HG03139 (cell line): ENCODE measurements around the gene URB2.
"Not testable (repeated sequence)": the region's sequence is repeated elsewhere in the genome, so short reads cannot be mapped to it uniquely, and the experiment has no call there.

Source experiments
- ATAC-seq: cut with Tn5 transposase; IDR thresholded peaks from one replicate; pipeline ENCODE4 v1.9.1; 2021; ENCODE audit not compliant: unreplicated experiment

The URB2 gene

DNA sequence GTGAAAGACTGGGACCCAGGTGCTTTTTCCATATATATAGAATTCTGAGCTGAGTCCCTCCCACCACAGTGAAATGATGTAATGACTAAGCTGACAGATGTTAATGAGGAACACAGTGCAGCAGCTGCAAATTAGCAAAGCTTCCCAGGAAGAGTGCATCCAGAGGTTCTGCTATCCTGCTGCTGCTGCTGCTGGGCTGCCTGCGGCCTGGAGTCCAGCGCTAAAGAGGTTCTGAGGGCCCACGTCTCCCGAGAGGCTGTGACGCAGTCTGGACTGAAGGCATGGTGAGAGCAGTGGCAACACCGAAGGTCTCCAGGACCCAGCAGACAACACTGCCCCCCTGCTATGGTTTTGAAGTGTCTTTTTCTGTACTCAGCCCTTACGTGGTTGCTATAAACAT, 63.9 kb downstream of the URB2 start:
- ATAC-seq = no peak

DNA sequence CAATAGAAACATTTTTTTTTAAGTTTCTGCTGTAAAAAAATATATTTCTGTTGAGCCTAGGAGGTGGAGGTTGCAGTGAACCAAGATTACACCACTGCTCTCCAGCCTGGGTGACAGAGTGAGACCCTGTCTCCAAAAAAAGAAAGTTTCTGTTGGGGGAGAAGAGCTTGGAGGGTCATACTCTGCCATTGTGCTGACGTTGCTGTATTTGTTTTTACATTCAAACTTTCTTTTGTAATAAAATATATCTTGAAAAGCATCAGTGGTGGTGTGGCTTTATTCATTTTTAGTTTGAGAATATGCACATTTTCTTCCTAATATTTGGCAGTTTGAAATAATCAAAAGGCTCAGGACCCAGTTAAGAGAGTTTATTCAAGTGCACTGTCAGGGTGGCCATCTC, 64.6 kb downstream of the URB2 start:
- no peak for ATAC-seq

GRCh38 chr1:229691362-229691761, 65.3 kb downstream of the URB2 start:
- no peak for ATAC-seq

DNA sequence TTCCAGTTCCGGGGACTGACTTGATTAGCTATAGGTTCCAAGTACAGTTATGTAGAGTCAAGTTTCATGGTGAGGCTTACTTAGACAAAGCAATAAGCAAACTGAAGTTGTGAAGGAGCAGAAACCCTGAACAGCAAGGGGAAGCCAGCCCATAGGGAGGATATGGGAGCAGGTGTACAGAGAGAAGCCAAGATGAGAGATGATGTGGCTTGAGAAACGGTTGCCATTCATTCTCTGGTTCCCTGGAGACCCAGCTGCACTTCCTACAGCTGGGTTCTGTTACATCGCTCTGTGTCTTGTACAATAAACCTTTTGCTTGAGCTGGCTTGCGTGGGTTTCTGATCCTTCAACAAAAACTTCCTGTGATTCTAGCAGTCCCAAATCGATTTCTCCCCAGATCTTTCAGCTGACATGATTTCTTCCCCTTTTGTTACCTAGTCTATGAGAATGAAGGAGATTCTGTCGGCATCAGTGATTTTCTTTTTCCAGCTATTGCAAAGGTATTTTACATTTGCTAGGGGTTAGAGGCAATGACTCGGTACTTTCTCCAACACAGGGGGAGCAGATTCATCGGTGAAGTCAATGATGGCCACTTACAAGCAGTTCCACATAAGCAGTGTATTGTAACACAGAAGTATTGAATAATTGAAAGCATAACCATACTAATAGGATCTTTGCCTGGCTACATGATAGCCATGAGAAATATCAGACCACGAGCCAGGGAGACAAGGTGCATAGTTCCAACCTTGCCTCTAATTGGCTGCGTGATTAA, 67.3 kb downstream of the URB2 start:
- ATAC-seq = no peak

- no peak for ATAC-seq
Observed at GRCh38 chr1:229694053-229694693, 68.1 kb downstream of the URB2 start.

- no peak for ATAC-seq
Observed at GRCh38 chr1:229696385-229696784, 70.3 kb downstream of the URB2 start.

DNA sequence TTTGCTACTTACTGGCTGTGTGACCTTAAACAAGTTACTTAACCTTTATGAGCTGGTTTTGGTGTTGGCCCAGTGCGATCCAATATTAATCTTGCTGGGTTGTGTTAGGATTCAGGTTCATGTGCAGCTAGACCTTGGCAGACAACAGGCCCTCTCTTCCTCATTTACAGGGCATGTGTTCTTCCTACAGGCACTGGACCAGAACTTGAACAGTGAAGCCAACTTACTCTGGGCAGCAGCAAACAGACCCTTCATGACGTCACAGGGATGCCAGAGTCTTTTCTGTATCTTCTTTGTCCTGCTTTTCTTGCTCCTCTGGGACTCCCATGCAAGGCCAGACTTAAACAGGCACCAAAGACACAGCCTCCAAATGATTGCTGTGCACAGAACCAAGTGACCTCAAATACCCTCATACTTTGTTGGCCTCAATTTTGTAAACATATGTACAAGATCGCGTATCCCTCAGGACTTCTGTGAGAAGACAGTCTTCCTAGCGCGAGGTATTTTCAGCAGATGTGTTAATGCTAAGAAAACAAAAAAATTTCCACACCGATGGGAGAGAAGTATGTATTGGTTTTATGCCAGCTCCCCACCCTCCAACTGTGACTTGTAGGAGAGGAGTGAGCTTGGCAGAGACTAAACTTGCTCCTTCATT, 73.7 kb downstream of the URB2 start:
- no peak for ATAC-seq

GRCh38 chr1:229704157-229704556, 78.1 kb downstream of the URB2 start:
- ATAC-seq = no peak

DNA sequence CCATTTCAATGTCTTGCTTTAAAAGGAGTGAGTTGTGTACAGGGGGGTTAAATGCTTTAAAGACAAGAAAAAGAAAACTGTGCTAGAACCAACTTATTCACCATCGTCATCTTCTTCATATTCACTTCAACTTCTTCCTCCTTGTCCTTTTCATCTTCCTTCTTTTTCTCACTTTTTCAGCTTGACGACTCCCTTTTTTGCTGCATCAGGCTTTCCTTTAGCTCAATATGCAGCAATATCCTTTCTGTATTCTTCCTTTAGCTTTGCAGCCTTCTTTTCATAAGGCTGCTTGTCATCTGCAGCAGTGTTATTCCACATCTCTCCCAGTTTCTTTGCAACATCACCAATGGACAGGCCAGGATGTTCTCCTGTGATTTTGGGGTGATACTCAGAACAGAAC, 79.1 kb downstream of the URB2 start:
- ATAC-seq = not testable (repeated sequence)

DNA sequence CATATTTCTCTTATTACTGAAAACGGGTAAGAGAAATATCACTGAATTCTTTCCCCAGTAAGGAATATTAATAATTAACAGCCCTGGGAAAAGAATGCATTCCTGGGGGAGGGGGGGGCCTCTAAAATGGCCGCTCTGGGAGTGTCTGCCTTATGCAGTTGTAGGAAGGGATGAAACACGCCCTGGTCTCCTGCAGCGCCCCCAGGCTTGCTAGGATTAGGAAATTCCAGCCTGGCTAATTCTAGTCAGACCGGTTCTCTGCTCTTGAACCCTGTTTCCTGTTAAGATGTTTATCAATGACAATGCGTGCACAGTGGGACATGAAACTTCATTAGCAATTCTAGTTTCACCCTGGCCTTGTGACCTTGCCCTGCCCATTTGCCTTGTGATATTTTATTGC, 81.1 kb downstream of the URB2 start:
- not testable (repeated sequence) for ATAC-seq

DNA sequence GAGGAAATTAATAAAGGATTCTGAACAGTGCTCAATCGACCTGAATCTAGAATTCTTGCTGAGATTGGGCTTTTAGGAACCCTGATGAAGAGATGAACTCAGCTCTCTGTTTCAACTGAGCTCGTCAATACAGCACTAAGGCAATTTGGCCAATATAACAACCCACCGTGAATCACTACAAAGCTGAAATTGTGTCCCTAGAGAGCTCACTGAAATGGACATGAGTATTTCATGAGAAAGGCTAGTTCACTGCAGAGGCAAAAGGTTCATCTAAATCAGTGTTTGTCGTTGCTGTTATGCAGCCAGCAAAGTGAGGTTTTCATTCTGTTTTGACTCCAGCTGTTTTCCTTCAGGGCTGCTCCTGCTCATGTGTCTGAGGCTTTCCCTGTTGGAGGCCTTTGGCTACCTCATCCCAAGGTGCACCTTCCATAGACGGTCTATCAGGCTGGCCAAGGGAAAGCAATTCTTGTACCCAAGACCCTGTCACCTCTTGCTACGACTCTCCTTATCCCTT, 83.5 kb downstream of the URB2 start:
- no peak for ATAC-seq
